GM12878 (cell line): ENCODE data around the gene NR1I3. TPM values are rescaled to one million over a fixed set of nuclear protein-coding genes. Genes with fewer than 3 reads are reported as not detected.

ENCODE experiments used
- ATAC-seq: fragments of 200-7000 bp; cut with Tn5 transposase; 3 replicates; pipeline ENCODE4 v1.9.1; 2020; ENCODE audit warnings: mild to moderate bottlenecking, moderate library complexity
- BruUV-seq: library from RNA; stranded (reverse); fragments of 400-500 nt; replicated peaks from 2 replicates; lab custom pipeline; 2021; lab: Mats Ljungman, UMichigan
- CTCF ChIA-PET: fragments of 300-600 bp; sonication (Branson Sonifier 250); formaldehyde crosslinking; extraction: SDS; loops from one replicate; lab custom pipeline; 2021; ENCODE audit warnings: inconsistent platforms; lab: Yijun Ruan, JAX
- POLR2A ChIA-PET: fragments of 350-600 bp; formaldehyde crosslinking; extraction: SDS; loops from one replicate; lab custom pipeline; 2021; ENCODE audit warnings: inconsistent platforms; lab: Charles Lee
- RAD21 ChIA-PET: fragments of 300-600 bp; sonication (Branson Sonifier 250); formaldehyde crosslinking; loops from one replicate; lab custom pipeline; 2023; ENCODE audit warnings: antibody characterized with exemption; ENCODE audit not compliant: unreplicated experiment; lab: Charles Lee
- SMC1A ChIA-PET: fragments of 300-600 bp; sonication (Branson Sonifier 250); formaldehyde crosslinking; loops from one replicate; lab custom pipeline; 2023; ENCODE audit not compliant: unreplicated experiment, uncharacterized antibody; lab: Charles Lee
- DNase-seq: peaks from one replicate; pipeline ENCODE4 v3.0.0-alpha.2; 2011; ENCODE audit warnings: low read depth, low spot score
- FAIRE-seq: peaks from 3 replicates; lab custom pipeline; 2011; peaks lifted over from hg19 to GRCh38; lab: Jason Lieb, UNC
- H2AFZ ChIP-seq: 2 replicates; pipeline ENCODE4 v1.6.0; 2011; ENCODE audit warnings: low read depth, low read length, control low read depth; ENCODE audit not compliant: control insufficient read depth
- H3K27ac ChIP-seq: 2 replicates; pipeline ENCODE4 v1.5.1; 2011; ENCODE audit warnings: control low read depth; ENCODE audit not compliant: control insufficient read depth, insufficient read depth
- H3K27me3 ChIP-seq, 2 experiments: replicated peaks in 1 of 2; 2 replicates each; pipeline versions ENCODE4 v1.6.0 to v1.6.1; 2011; ENCODE audit warnings: low read length in 1 of 2; ENCODE audit not compliant: control insufficient read depth in 2 of 2, insufficient read depth in 2 of 2
- H3K36me3 ChIP-seq, 2 experiments: 2 replicates each; pipeline ENCODE4 v1.5.1; 2011; ENCODE audit warnings: low read length in 1 of 2; ENCODE audit not compliant: control insufficient read depth in 2 of 2, insufficient read depth in 2 of 2
- H3K4me1 ChIP-seq: 2 replicates; pipeline ENCODE4 v1.6.1; 2011; ENCODE audit warnings: mild to moderate bottlenecking, low read length, moderate library complexity, mixed read lengths; ENCODE audit not compliant: control insufficient read depth, insufficient read depth
- H3K4me2 ChIP-seq: 2 replicates; pipeline ENCODE4 v1.6.0; 2011; ENCODE audit warnings: control low read depth; ENCODE audit not compliant: control insufficient read depth, insufficient read depth
- H3K4me3 ChIP-seq: fragments of 200-600 bp; sonication (generic); 2 replicates; pipeline ENCODE4 v1.5.1; 2016
- H3K79me2 ChIP-seq: 2 replicates; pipeline ENCODE4 v1.6.0; 2011; ENCODE audit warnings: low read length; ENCODE audit not compliant: control insufficient read depth, insufficient read depth
- H3K9ac ChIP-seq: 2 replicates; pipeline ENCODE4 v1.8.0; 2011; ENCODE audit warnings: low read length, control low read depth, mixed read lengths; ENCODE audit not compliant: control insufficient read depth, insufficient read depth
- H3K9me3 ChIP-seq: replicated peaks from 3 replicates; pipeline ENCODE4 v1.5.1; 2011; ENCODE audit warnings: mild to moderate bottlenecking, low read length; ENCODE audit not compliant: control insufficient read depth, insufficient read depth
- H4K20me1 ChIP-seq: 2 replicates; pipeline ENCODE4 v1.6.0; 2011; ENCODE audit not compliant: control insufficient read depth, insufficient read depth
- ASH2L ChIP-seq: fragments of 300-600, 200-600 bp; sonication (generic); IDR thresholded peaks from 2 replicates; pipeline ENCODE4 v1.6.1; 2017; ENCODE audit warnings: low read depth, mild to moderate bottlenecking, borderline replicate concordance
- BHLHE40 ChIP-seq, 2 experiments: fragments of 450-650 bp in 1 of 2; IDR thresholded peaks; 2 replicates each; pipeline ENCODE4 v1.6.1; 2011 to 2017; ENCODE audit warnings: low read depth in 2 of 2, borderline replicate concordance in 1 of 2, improper control_type of control experiment in 1 of 2, low read length in 1 of 2, mild to moderate bottlenecking in 1 of 2
- GATAD2B ChIP-seq: fragments of 450-650 bp; conservative IDR thresholded peaks from 2 replicates; pipeline ENCODE4 v1.6.1; 2017; ENCODE audit warnings: low read depth, mild to moderate bottlenecking, moderate library complexity
- JUNB ChIP-seq: IDR thresholded peaks from 2 replicates; pipeline ENCODE4 v1.6.1; 2016; ENCODE audit warnings: antibody characterized with exemption, mild to moderate bottlenecking
- LARP7 ChIP-seq: fragments of 450-650 bp; IDR thresholded peaks from 2 replicates; pipeline ENCODE4 v1.6.1; 2017; ENCODE audit warnings: mild to moderate bottlenecking
- ZBTB4 ChIP-seq: fragments of 450-650 bp; formaldehyde crosslinking; IDR thresholded peaks from 2 replicates; pipeline ENCODE4 v1.4.0; 2022; ENCODE audit warnings: mild to moderate bottlenecking, moderate library complexity
- WGBS: methylation state at CpG from one replicate; pipeline ENCODE4 v1.1.6; 2016; ENCODE audit warnings: low lambda C conversion rate; ENCODE audit not compliant: insufficient replicate concordance, insufficient coverage; ENCODE audit errors: missing lambda C conversion rate; 5-methylcytosine and 5-hydroxymethylcytosine counted together
- in situ Hi-C: fragments of 300-500 bp; cut with MboI; formaldehyde crosslinking; loops from 9 replicates; pipeline ENCODE4 v1.14.3; 2018; ENCODE audit warnings: mixed read lengths
- intact Hi-C: fragments of 100-400 bp; cut with micrococcal nuclease; formaldehyde crosslinking; loops from one replicate; pipeline ENCODE4 v1.14.2; 2022; ENCODE audit not compliant: unreplicated experiment
- polyA plus RNA-seq, 11 experiments: library from polyadenylated mRNA; depleted of rRNA in 4 of 11; unstranded in 6 of 11; stranded (reverse) in 5 of 11; fragments of >200 nt; fragmentation: Nextera tagmentation in 4 of 11; fragmentation: Illumina TruSeq in 1 of 11; extraction: Ambion mirVana in 4 of 11; extraction: Trizol in 1 of 11; gene quantifications; 1 replicate in 1 of 11; 2 replicates in 10 of 11; pipeline versions ENCODE4 v1.2.1 to v1.2.3, GENCODE V29; 2011 to 2016; ENCODE audit warnings: inconsistent platforms in 2 of 11, missing spikeins in 2 of 11, low read depth in 1 of 11
- total RNA-seq, 4 experiments: library from RNA; depleted of rRNA in 3 of 4; stranded (reverse); fragments of >200 nt in 3 of 4; fragmentation: Illumina TruSeq in 1 of 4; extraction: Trizol in 1 of 4; gene quantifications; 2 replicates each; pipeline versions ENCODE4 v1.2.1 to v1.2.3, GENCODE V29; 2013 to 2021

Gene NR1I3
- total and polyA plus RNA-seq, 10 of the 15 experiments (the other 5 are each of a cell fraction or from before 2014, with no cell fraction given): 0.13 to 0.52 (median 0.24) TPM; not detected in 7

DNA sequence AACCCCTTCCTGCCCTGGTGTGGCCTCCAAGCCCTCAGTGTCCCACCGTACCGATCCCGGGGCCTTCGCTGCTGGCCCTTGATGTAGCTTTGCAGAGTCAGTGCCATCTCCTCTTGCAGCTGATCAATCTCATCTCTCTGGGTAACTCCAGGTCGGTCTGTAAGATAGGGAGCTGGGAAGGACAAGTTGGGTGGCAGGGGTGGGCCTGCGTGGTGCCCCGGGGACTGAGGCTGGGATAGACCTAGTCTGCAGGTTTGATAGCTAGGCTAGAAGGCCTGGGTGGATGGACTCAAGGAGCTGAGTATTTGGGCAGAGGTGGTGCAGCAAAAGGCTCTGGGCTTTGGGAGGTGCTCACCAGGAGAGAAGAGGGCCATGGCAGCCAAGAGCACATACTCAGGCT, 7.2 kb downstream of the NR1I3 start:
- no peak for FAIRE-seq
- no peak for TF ChIP-seq JUNB
- TF ChIP-seq BHLHE40 (IDR thresholded peaks at IDR 0.05; ENCODE audit: borderline replicate concordance in 1 of 2, low read depth in 2 of 2, low read length in 1 of 2): no peak
- TF ChIP-seq ZBTB4 (CRISPR knock-in tag): no peak
- no peak for TF ChIP-seq LARP7
- no peak for TF ChIP-seq GATAD2B
- TF ChIP-seq ASH2L: no peak
- Histone ChIP-seq H4K20me1 (no peaks in the 10 kb centered on the region), H3K79me2 (peaks cover 10% of the 10 kb centered on the region), H3K9ac (no peak overlapping the region), H3K27ac (no peak overlapping the region), H3K27me3 (no peaks in the 10 kb centered on the region), H3K36me3 (peaks cover 3 to 4% of the 10 kb centered on the region in 2 experiments; a peak in 2 of 4 replicates), H3K4me3 (no peak overlapping the region), H3K4me1 (peaks cover 13% of the 10 kb centered on the region), H3K9me3 (no peaks in the 10 kb centered on the region), H2AFZ (no peak overlapping the region), H3K4me2 (no peak overlapping the region)
- no peak for ATAC-seq
- POLR2A ChIA-PET: interaction anchor here (0.5 to 0.6 kb wide), 2 partner anchors 9 to 55 kb away, joined by 3 read pairs; no protein-coding TSS in a partner anchor
- CTCF ChIA-PET: interaction anchor here (0.6 to 17.1 kb wide), 12 partner anchors 10 to 806 kb away, joined by 3 to 385 read pairs (median 4); partner anchors contain the start of genes CFAP126 and NDUFS2
- intact Hi-C loops: no loop called here
- in situ Hi-C loops: no loop called here
- DNase-seq: no peak
- WGBS: 91% methylated on average over 7 of the region's 7 CpGs
- no TSS peak for BruUV-seq
- RAD21 ChIA-PET: interaction anchor here (1.0 to 2.5 kb wide), 5 partner anchors 36 to 153 kb away, joined by 3 to 22 read pairs (median 5); no protein-coding TSS in a partner anchor
- SMC1A ChIA-PET: interaction anchor here (1.1 to 6.3 kb wide), 5 partner anchors 15 to 151 kb away, joined by 3 to 62 read pairs (median 4); partner anchors contain the start of gene CFAP126
